Bronchial epithelial cell (primary cell): Measurements from ENCODE around the gene PFN4. TPM values are rescaled to one million over a fixed set of nuclear protein-coding genes. Genes with fewer than 3 reads are reported as not detected.
"Not testable (repeated sequence)": the region's sequence is repeated elsewhere in the genome, so short reads cannot be mapped to it uniquely, and the experiment has no call there.

Experiments used
- DNase-seq: peaks from one replicate; pipeline ENCODE4 v3.0.0-alpha.2; 2010; ENCODE audit warnings: low read depth
- FAIRE-seq: peaks from 2 replicates; lab custom pipeline; 2011; peaks lifted over from hg19 to GRCh38; lab: Jason Lieb, UNC
- H3K27me3 ChIP-seq: 2 replicates; pipeline ENCODE4 v1.5.1; 2011; ENCODE audit warnings: low read length; ENCODE audit not compliant: control insufficient read depth, insufficient read depth
- H3K36me3 ChIP-seq: 2 replicates; pipeline ENCODE4 v1.5.1; 2011; ENCODE audit warnings: low read length; ENCODE audit not compliant: control insufficient read depth, insufficient read depth
- H3K4me3 ChIP-seq: 2 replicates; pipeline ENCODE4 v1.5.1; 2011; ENCODE audit warnings: mild to moderate bottlenecking, low read depth, low read length, control low read depth
- total RNA-seq: library from RNA; depleted of rRNA; stranded (reverse); fragments of >200 nt; gene quantifications from 2 replicates; pipeline ENCODE4 v1.2.1, GENCODE V29; 2014
- TF ChIP-seq, protein P1 (sequence below): IDR thresholded peaks from 2 replicates; pipeline ENCODE4 v1.5.1; 2011; ENCODE audit warnings: mild to moderate bottlenecking, moderate library complexity, low read length, control low read depth, inconsistent platforms; ENCODE audit not compliant: insufficient read depth, severe bottlenecking

PFN4 gene
- total RNA-seq, 1 donor from 2014 or later, result under 0.01 TPM

DNA sequence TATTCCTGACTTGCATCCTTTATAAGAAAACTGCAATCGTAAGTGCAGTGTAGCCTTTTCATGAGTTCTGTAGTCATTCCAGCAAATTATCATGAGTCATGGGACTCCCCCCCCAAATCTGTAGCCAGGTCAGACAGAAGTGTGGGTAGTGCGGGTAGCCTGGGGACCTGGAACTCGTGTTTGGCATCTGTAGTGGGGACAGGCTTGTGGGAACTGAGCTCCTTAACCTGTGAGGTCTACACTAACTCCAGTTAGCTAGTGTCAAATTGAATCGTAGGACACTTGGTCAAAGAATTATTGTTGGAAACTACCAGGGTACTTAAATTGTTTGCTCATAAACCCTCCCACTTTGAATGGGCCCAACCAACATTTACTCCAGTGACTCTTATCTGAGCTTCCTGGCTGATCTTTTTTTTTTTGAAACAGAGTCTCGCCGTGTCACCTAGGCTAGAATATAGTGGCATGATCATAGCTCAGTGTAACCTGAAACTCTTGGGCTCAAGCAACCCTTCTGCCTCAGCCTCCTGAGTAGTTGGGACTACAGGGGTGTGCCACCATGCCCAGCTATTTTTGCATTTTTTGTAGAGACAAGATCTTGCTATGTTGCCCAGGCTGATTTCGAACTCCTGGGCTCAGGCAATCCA is 12.4 kb downstream of the PFN4 start:
- Histone ChIP-seq H3K36me3 (no peaks in the 10 kb centered on the region), H3K27me3 (no peaks in the 10 kb centered on the region), H3K4me3 (no peak overlapping the region)
- DNase-seq (no peak), FAIRE-seq (no peak)
- TF ChIP-seq, protein P1, sequence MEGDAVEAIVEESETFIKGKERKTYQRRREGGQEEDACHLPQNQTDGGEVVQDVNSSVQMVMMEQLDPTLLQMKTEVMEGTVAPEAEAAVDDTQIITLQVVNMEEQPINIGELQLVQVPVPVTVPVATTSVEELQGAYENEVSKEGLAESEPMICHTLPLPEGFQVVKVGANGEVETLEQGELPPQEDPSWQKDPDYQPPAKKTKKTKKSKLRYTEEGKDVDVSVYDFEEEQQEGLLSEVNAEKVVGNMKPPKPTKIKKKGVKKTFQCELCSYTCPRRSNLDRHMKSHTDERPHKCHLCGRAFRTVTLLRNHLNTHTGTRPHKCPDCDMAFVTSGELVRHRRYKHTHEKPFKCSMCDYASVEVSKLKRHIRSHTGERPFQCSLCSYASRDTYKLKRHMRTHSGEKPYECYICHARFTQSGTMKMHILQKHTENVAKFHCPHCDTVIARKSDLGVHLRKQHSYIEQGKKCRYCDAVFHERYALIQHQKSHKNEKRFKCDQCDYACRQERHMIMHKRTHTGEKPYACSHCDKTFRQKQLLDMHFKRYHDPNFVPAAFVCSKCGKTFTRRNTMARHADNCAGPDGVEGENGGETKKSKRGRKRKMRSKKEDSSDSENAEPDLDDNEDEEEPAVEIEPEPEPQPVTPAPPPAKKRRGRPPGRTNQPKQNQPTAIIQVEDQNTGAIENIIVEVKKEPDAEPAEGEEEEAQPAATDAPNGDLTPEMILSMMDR, result no peak

DNA sequence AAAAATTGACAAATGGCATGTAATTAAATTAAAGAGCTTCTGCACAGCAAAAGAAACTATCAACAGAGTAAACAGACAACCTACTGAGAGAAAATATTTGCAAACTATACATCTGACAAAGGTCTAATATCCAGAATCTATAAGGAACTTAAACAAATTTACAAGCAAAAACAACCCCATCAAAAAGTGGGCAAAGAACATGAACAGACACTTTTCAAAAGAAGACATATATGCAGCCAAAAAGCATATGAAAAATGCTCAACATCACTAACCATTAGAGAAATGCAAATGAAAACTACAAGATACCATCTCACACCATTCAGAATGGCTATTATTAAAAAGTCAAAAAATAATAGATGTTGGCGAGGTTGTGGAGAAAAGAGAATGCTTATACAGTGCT is 13.7 kb downstream of the PFN4 start:
- FAIRE-seq, H3K4me3 ChIP-seq, DNase-seq, H3K36me3 ChIP-seq, H3K27me3 ChIP-seq: not testable (repeated sequence)

GRCh38 chr2:24107336-24107735 is 15.8 kb downstream of the PFN4 start:
- FAIRE-seq, result no peak
- no peaks in the 10 kb centered on the region for H3K36me3 ChIP-seq
- TF ChIP-seq, protein P1, result no peak
- H3K27me3 ChIP-seq, result no peaks in the 10 kb centered on the region
- no peak for DNase-seq
- no peak overlapping the region for H3K4me3 ChIP-seq

DNA sequence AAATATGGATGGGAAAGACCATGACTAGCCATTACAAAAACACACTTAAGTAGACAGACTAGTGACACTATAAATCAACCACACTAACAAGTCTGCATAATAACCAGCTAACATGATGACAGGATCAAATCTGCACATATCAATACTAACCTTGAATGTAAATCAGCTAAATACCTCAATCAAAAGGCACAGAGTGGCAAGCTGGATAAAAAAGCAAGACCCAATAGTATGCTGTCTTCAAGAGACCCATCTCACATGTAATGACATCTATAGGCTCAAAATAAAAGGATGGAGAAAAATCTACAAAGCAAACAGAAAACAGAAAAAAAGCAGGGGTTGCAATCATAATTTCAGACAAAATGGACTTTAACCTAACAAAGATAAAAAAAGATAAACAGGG is 16.3 kb downstream of the PFN4 start:
- TF ChIP-seq, protein P1, result no peak
- DNase-seq (no peak), FAIRE-seq (no peak)
- Histone ChIP-seq H3K4me3 (no peak overlapping the region), H3K36me3 (no peaks in the 10 kb centered on the region), H3K27me3 (no peaks in the 10 kb centered on the region)

- Histone ChIP-seq H3K27me3 (no peaks in the 10 kb centered on the region), H3K36me3 (no peaks in the 10 kb centered on the region), H3K4me3 (no peak overlapping the region)
- TF ChIP-seq, protein P1, result no peak
- FAIRE-seq (no peak), DNase-seq (peak; percentile 50)
Measured at GRCh38 chr2:24105816-24106215, 17.3 kb downstream of the PFN4 start.

DNA sequence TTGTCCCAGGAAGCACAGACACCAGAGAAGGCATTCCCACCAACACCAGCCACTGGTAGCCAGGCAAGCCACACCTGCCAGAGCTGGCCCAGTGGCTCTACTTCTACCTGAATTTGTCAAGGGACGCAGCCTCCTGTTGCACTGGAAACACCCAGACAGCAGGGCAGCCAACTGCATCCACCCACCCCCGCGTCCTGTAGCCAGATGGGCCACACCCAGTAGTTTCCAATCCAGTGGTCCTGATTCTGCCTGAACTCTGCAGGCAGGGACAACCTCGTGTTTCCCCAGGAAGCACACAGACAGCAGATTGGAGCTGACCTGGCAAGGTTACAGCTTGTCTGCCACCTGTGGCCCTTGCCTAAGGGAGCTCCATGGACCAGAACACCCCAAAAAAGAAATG is 18.2 kb downstream of the PFN4 start:
- H3K4me3 ChIP-seq, result no peak overlapping the region
- H3K27me3 ChIP-seq, result no peaks in the 10 kb centered on the region
- DNase-seq, result no peak
- TF ChIP-seq, protein P1, result no peak
- FAIRE-seq, result no peak
- no peaks in the 10 kb centered on the region for H3K36me3 ChIP-seq
